KMS-11 (cell line): ENCODE results near the gene SLC2A13.
A peak's percentile ranks its signal among the peaks of the same experiment; 100 is the strongest.

Source experiments
- H2AFZ ChIP-seq: fragments of 200-600 bp; sonication (generic); 2 replicates; pipeline ENCODE4 v1.6.1; 2016; ENCODE audit warnings: antibody characterized with exemption, mixed run types, low read depth
- H3K27ac ChIP-seq: fragments of 200-600 bp; sonication (generic); 2 replicates; pipeline ENCODE4 v1.6.1; 2016; ENCODE audit warnings: mild to moderate bottlenecking, mixed run types
- H3K27me3 ChIP-seq: fragments of 200-600 bp; sonication (generic); 2 replicates; pipeline ENCODE4 v1.6.1; 2017; ENCODE audit warnings: mild to moderate bottlenecking, low read depth, mixed run types, moderate library complexity; ENCODE audit not compliant: insufficient read depth
- H3K36me3 ChIP-seq: fragments of 200-600 bp; sonication (generic); 2 replicates; pipeline ENCODE4 v1.6.1; 2017; ENCODE audit warnings: mild to moderate bottlenecking, mixed run types; ENCODE audit not compliant: insufficient read depth
- H3K4me1 ChIP-seq: fragments of 200-600 bp; sonication (generic); 2 replicates; pipeline ENCODE4 v1.6.1; 2016; ENCODE audit warnings: mild to moderate bottlenecking, low read depth, mixed run types; ENCODE audit not compliant: poor library complexity, severe bottlenecking
- H3K4me2 ChIP-seq: fragments of 200-600 bp; sonication (generic); 2 replicates; pipeline ENCODE4 v1.7.0; 2016; ENCODE audit warnings: mild to moderate bottlenecking, mixed run types
- H3K4me3 ChIP-seq: fragments of 200-600 bp; sonication (generic); IDR thresholded peaks from 2 replicates; pipeline ENCODE4 v1.6.1; 2017; ENCODE audit warnings: low read depth, low read length, mixed read lengths; ENCODE audit not compliant: insufficient read depth
- H3K79me2 ChIP-seq: fragments of 200-600 bp; sonication (generic); 2 replicates; pipeline ENCODE4 v1.6.1; 2016; ENCODE audit warnings: low read depth, mixed run types; ENCODE audit not compliant: insufficient read depth
- H3K9ac ChIP-seq: fragments of 200-600 bp; sonication (generic); 2 replicates; pipeline ENCODE4 v1.6.1; 2016; ENCODE audit warnings: mild to moderate bottlenecking, mixed run types
- H4K20me1 ChIP-seq: fragments of 200-600 bp; sonication (generic); 2 replicates; pipeline ENCODE4 v1.6.1; 2016; ENCODE audit warnings: mild to moderate bottlenecking, mixed run types; ENCODE audit not compliant: insufficient read depth
- TF ChIP-seq, protein P1 (sequence below): fragments of 200-600 bp; sonication (generic); conservative IDR thresholded peaks from 2 replicates; pipeline ENCODE4 v1.6.1; 2017; ENCODE audit warnings: low read depth, mild to moderate bottlenecking, antibody characterized with exemption, low read length, moderate library complexity, mixed read lengths

The SLC2A13 gene

GRCh38 chr12:40012711-40013110 lies 93.2 kb downstream of the SLC2A13 start:
- H3K27ac ChIP-seq, result no peak overlapping the region
- TF ChIP-seq, protein P1, sequence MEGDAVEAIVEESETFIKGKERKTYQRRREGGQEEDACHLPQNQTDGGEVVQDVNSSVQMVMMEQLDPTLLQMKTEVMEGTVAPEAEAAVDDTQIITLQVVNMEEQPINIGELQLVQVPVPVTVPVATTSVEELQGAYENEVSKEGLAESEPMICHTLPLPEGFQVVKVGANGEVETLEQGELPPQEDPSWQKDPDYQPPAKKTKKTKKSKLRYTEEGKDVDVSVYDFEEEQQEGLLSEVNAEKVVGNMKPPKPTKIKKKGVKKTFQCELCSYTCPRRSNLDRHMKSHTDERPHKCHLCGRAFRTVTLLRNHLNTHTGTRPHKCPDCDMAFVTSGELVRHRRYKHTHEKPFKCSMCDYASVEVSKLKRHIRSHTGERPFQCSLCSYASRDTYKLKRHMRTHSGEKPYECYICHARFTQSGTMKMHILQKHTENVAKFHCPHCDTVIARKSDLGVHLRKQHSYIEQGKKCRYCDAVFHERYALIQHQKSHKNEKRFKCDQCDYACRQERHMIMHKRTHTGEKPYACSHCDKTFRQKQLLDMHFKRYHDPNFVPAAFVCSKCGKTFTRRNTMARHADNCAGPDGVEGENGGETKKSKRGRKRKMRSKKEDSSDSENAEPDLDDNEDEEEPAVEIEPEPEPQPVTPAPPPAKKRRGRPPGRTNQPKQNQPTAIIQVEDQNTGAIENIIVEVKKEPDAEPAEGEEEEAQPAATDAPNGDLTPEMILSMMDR, result no peak
- H3K4me3 ChIP-seq, result no peak overlapping the region

DNA sequence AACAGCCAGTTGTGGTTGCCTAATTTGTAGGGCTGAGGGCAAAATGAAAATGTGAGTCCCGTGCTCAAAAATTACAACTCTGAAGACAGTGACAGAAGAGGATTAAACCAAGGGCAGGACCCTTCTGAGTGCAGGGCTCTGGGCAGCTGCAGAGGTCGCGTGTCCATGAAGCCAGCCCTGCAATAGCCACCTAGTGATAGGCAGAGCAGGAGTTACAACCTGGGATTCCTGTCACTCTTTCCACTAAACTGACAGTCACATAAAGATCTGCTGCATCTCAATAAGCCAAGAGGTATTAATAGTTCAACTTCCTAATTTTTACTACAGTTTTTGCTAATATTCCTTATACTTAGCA lies 94.1 kb downstream of the SLC2A13 start:
- no peaks in the 10 kb centered on the region for H3K27me3 ChIP-seq
- H3K9ac ChIP-seq, result peak overlapping the region; percentile 23; the same call in 1 of the 2 replicates
- TF ChIP-seq, protein P1, result no peak
- H3K4me2 ChIP-seq, result peak overlapping the region; percentile 84
- H3K79me2 ChIP-seq, result no peaks in the 10 kb centered on the region
- H2AFZ ChIP-seq, result peak overlapping the region; percentile 53
- H3K27ac ChIP-seq, result no peak overlapping the region
- H4K20me1 ChIP-seq, result no peaks in the 10 kb centered on the region
- H3K4me1 ChIP-seq, result peaks cover 10% of the 10 kb centered on the region
- H3K36me3 ChIP-seq, result no peaks in the 10 kb centered on the region
- H3K4me3 ChIP-seq, result no peak overlapping the region

More at GRCh38 chr12:40012711-40013110, 93.2 kb downstream of the SLC2A13 start:
- Histone ChIP-seq H3K9ac (no peak overlapping the region), H2AFZ (no peak overlapping the region), H3K79me2 (no peaks in the 10 kb centered on the region), H4K20me1 (no peaks in the 10 kb centered on the region), H3K36me3 (no peaks in the 10 kb centered on the region), H3K4me2 (no peak overlapping the region), H3K4me1 (peaks cover 10% of the 10 kb centered on the region), H3K27me3 (no peaks in the 10 kb centered on the region)

DNA sequence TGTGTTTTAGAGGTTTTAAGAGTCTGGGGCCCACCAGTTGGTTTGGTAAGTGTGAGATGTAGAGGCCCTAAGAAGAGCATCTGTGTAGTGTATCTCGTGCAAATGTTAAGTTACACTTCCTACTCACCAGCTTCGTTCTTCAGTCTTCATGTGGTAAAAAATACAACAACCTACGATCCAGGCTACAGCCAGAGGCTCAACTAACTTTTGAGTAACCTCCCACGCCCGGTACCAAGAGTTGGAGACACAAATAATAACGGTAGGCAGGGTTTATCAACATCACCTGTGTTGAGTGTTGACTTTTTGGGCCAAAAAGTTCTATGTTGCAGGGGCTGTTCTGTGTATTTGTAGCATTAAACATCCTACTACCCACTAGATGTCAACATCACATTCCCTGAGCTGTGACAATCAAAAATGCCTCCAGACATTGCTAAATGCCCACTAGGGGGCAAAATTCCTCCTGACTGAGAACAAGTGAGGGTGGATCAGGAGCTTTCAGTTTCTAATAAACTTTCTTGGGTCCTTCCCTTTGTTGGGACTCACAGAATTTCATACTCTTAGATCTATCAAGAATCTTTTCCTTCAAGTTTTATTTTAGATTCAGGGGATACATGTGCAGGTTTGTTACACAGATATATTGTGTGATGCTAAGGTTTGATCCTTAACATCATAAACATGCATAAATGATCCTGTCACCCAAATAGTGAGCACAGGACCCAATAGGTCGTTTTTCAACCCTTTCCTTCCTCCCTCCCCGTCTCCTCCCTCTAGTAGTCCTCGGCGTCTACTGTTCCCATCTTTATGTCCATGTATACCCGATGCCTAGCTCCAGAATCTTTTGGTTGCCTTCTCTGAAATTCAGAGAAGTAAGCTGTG lies 94.7 kb downstream of the SLC2A13 start:
- Histone ChIP-seq H3K9ac (peak overlapping the region; percentile 23; the same call in 1 of the 2 replicates), H3K4me2 (peak overlapping the region; percentile 84), H3K4me3 (no peak overlapping the region)

GRCh38 chr12:40002178-40003169 lies 103.4 kb downstream of the SLC2A13 start:
- Histone ChIP-seq H3K4me3 (no peak overlapping the region), H2AFZ (no peak overlapping the region), H3K27ac (no peak overlapping the region), H3K79me2 (no peaks in the 10 kb centered on the region), H3K36me3 (no peaks in the 10 kb centered on the region), H3K4me1 (peaks cover 10% of the 10 kb centered on the region), H4K20me1 (no peaks in the 10 kb centered on the region), H3K9ac (no peak overlapping the region), H3K4me2 (no peak overlapping the region), H3K27me3 (no peaks in the 10 kb centered on the region)
- TF ChIP-seq, protein P1, result no peak

More for the DNA sequence above, 94.7 kb downstream of the SLC2A13 start:
- peaks cover 10% of the 10 kb centered on the region for H3K4me1 ChIP-seq
- H3K27me3 ChIP-seq, result no peaks in the 10 kb centered on the region
- H3K36me3 ChIP-seq, result no peaks in the 10 kb centered on the region
- TF ChIP-seq, protein P1, result peak; percentile 85
- no peaks in the 10 kb centered on the region for H3K79me2 ChIP-seq
- H3K27ac ChIP-seq, result no peak overlapping the region
- peak overlapping the region; percentile 53 for H2AFZ ChIP-seq
- no peaks in the 10 kb centered on the region for H4K20me1 ChIP-seq
